ENCODE data around the gene PCSK5. TPM values are rescaled to one million over a fixed set of nuclear protein-coding genes. Genes with fewer than 3 reads are reported as not detected.

Gene PCSK5
- total RNA-seq, 1 experiment from 2014 or later, result 7.5 TPM

GRCh38 chr9:76153339-76153738, 262.9 kb downstream of the PCSK5 start:
- Histone ChIP-seq H2BK12ac (ENCODE audit: insufficient read length, low read depth, low read length) (no peak overlapping the region), H4K8ac (replicated peaks; ENCODE audit: insufficient read length, low read depth, low read length) (no peak overlapping the region), H3K23ac (ENCODE audit: insufficient read length, low read depth, low read length) (no peak overlapping the region), H2BK20ac (ENCODE audit: low read depth, low read length, poor library complexity, severe bottlenecking) (no peak overlapping the region), H2BK15ac (ENCODE audit: low read depth, low read length) (no peak overlapping the region), H3K9me3 (ENCODE audit: control insufficient read depth, low read depth, low read length) (no peaks in the 10 kb centered on the region), H3K27me3 (ENCODE audit: insufficient read depth, low read length) (no peaks in the 10 kb centered on the region), H3K9ac (ENCODE audit: extremely low read depth, insufficient read length, low read length) (no peak overlapping the region), H3K4ac (ENCODE audit: low read depth, low read length) (no peak overlapping the region), H3K18ac (ENCODE audit: insufficient read length, low read depth, low read length) (no peak overlapping the region), H3K79me2 (ENCODE audit: insufficient read depth, low read length) (no peaks in the 10 kb centered on the region), H2BK120ac (ENCODE audit: low read depth, low read length, poor library complexity, severe bottlenecking) (no peak overlapping the region), H2BK5ac (ENCODE audit: insufficient read length, low read length) (no peak overlapping the region), H2AK5ac (ENCODE audit: insufficient read length, low read length) (no peak overlapping the region), H4K5ac (ENCODE audit: insufficient read length, low read depth, low read length) (no peak overlapping the region), H3K14ac (ENCODE audit: insufficient read depth, low read length) (no peak overlapping the region), H4K20me1 (ENCODE audit: control insufficient read depth, insufficient read depth, insufficient read length) (no peaks in the 10 kb centered on the region), H3K23me2 (ENCODE audit: insufficient read length, low read depth, low read length, poor library complexity, severe bottlenecking) (no peaks in the 10 kb centered on the region), H4K91ac (ENCODE audit: insufficient read length, low read depth, low read length) (no peak overlapping the region), H3K79me1 (ENCODE audit: insufficient read depth, low read depth, low read length, poor library complexity, severe bottlenecking) (no peaks in the 10 kb centered on the region), H3K4me2 (ENCODE audit: insufficient read depth, insufficient read length, low read length) (no peak overlapping the region), H3K56ac (ENCODE audit: insufficient read length, low read depth, low read length) (no peak overlapping the region), H3T11ph (ENCODE audit: low read length) (no peak overlapping the region), H3K27ac (ENCODE audit: insufficient read length, low read depth, low read length) (no peak overlapping the region), H2AFZ (ENCODE audit: low read length) (no peak overlapping the region), H3K4me1 (ENCODE audit: insufficient read depth, low read length) (no peaks in the 10 kb centered on the region)
- Mint-ChIP-seq H3K36me3 (ENCODE audit: insufficient read depth in 1 of 3, low read depth in 3 of 3) (no peaks in the 10 kb centered on the region), H3K27me3 (ENCODE audit: low read depth) (no peaks in the 10 kb centered on the region), H3K9me3 (no peaks in the 10 kb centered on the region), H3K4me1 (peaks cover 2 to 4% of the 10 kb centered on the region in 2 experiments; a peak in 3 of 4 replicates), H3K4me3 (no peak overlapping the region), H3K27ac (no peak overlapping the region)
- WGBS (ENCODE audit: extremely low coverage, insufficient read length, low lambda C conversion rate), result no CpG with 5 or more reads among the region's 6 CpGs
- no peak for DNase-seq
- TF ChIP-seq CTCF (conservative IDR thresholded peaks at IDR 0.05), result no peak

All from H9 (cell line).